Naive thymus-derived CD4-positive, alpha-beta T cell (primary cell): ENCODE measurements around the gene PIP5K1B. TPM values are rescaled to one million over a fixed set of nuclear protein-coding genes. Genes with fewer than 3 reads are reported as not detected.
"Not testable (repeated sequence)": the region's sequence is repeated elsewhere in the genome, so short reads cannot be mapped to it uniquely, and the experiment has no call there.

Experiments used
- ATAC-seq: fragments of 150-1000 bp; cut with Tn5 transposase; 2 replicates; pipeline ENCODE4 v1.10.0; 2021; ENCODE audit warnings: mild to moderate bottlenecking, moderate library complexity
- CTCF ChIA-PET: fragments of 350-600 bp; sonication (Branson Sonifier 250); formaldehyde crosslinking; loops from one replicate; lab custom pipeline; 2021; ENCODE audit warnings: antibody characterized with exemption; lab: Charles Lee
- POLR2A ChIA-PET: fragments of 350-600 bp; sonication (Branson Sonifier 250); formaldehyde crosslinking; loops from one replicate; lab custom pipeline; 2021; ENCODE audit warnings: antibody characterized with exemption, inconsistent platforms; lab: Charles Lee
- DNase-seq, 9 donors: peaks; one replicate each; pipeline versions ENCODE4 v3.0.0 to v3.0.0-alpha.2; 2020 to 2022; ENCODE audit warnings: mixed read lengths in 1 of 9
- H3K27ac ChIP-seq: one replicate; pipeline ENCODE4 v1.7.0; 2013; ENCODE audit warnings: mild to moderate bottlenecking, low read depth, low read length, moderate library complexity
- H3K27me3 ChIP-seq, 2 donors: one replicate each; pipeline ENCODE4 v1.7.0; 2013; ENCODE audit warnings: low read length in 2 of 2, mild to moderate bottlenecking in 2 of 2, moderate library complexity in 2 of 2; ENCODE audit not compliant: control insufficient read depth in 2 of 2, insufficient read depth in 2 of 2
- H3K36me3 ChIP-seq, 3 experiments: 1 replicate in 2 of 3; 2 replicates in 1 of 3; pipeline ENCODE4 v1.7.0; 2013; ENCODE audit warnings: low read length in 3 of 3, mild to moderate bottlenecking in 3 of 3, moderate library complexity in 1 of 3; ENCODE audit not compliant: insufficient read depth in 3 of 3, control insufficient read depth in 2 of 3
- H3K4me1 ChIP-seq, 2 donors: one replicate each; pipeline ENCODE4 v1.7.0; 2013; ENCODE audit warnings: low read length in 2 of 2, mild to moderate bottlenecking in 2 of 2, moderate library complexity in 1 of 2; ENCODE audit not compliant: control insufficient read depth in 2 of 2, insufficient read depth in 2 of 2
- H3K4me3 ChIP-seq: 2 replicates; pipeline ENCODE4 v1.7.0; 2013; ENCODE audit warnings: mild to moderate bottlenecking, low read length
- H3K9me3 ChIP-seq, 3 experiments: 1 replicate in 2 of 3; 2 replicates in 1 of 3; pipeline ENCODE4 v1.7.0; 2013; ENCODE audit warnings: low read length in 3 of 3; ENCODE audit not compliant: control insufficient read depth in 2 of 3
- H3K27ac Mint-ChIP-seq, 9 donors: one replicate each; pipeline ENCODE4 v1.8.0; 2020 to 2022; ENCODE audit warnings: mixed read lengths in 9 of 9, mild to moderate bottlenecking in 8 of 9, moderate library complexity in 5 of 9, inconsistent platforms in 2 of 9
- H3K27me3 Mint-ChIP-seq, 5 donors: one replicate each; pipeline ENCODE4 v1.8.0; 2021 to 2022; ENCODE audit warnings: mixed read lengths in 5 of 5, mild to moderate bottlenecking in 1 of 5
- H3K36me3 Mint-ChIP-seq, 5 donors: one replicate each; pipeline ENCODE4 v1.8.0; 2020 to 2022; ENCODE audit warnings: mixed read lengths in 5 of 5, mild to moderate bottlenecking in 3 of 5, inconsistent platforms in 1 of 5
- H3K4me1 Mint-ChIP-seq, 7 donors: one replicate each; pipeline ENCODE4 v1.8.0; 2020 to 2022; ENCODE audit warnings: mixed read lengths in 7 of 7, mild to moderate bottlenecking in 3 of 7, inconsistent platforms in 1 of 7
- H3K4me3 Mint-ChIP-seq, 10 donors: one replicate each; pipeline ENCODE4 v1.8.0; 2020 to 2022; ENCODE audit warnings: mild to moderate bottlenecking in 10 of 10, mixed read lengths in 10 of 10, moderate library complexity in 6 of 10, inconsistent platforms in 2 of 10
- H3K9me3 Mint-ChIP-seq, 11 donors: one replicate each; pipeline ENCODE4 v1.8.0; 2020 to 2022; ENCODE audit warnings: mixed read lengths in 11 of 11, mild to moderate bottlenecking in 4 of 11, inconsistent platforms in 1 of 11, moderate library complexity in 1 of 11
- intact Hi-C, 2 donors: fragments of 100-400 bp; cut with micrococcal nuclease; formaldehyde crosslinking; loops; one replicate each; pipeline ENCODE4 v1.15.1; 2023
- polyA plus RNA-seq, 2 donors: library from polyadenylated mRNA; unstranded; fragments of 300-500 nt; fragmentation: Illumina TruSeq; gene quantifications; one replicate each; pipeline ENCODE4 v1.2.3, GENCODE V29; 2021
- total RNA-seq, 6 experiments: library from RNA in 5 of 6; stranded (reverse) in 5 of 6; gene quantifications; 1 replicate in 5 of 6; 2 replicates in 1 of 6; pipeline ENCODE4 v1.2.3 and lab custom pipeline; 2021 to 2026

The PIP5K1B gene
- total and polyA plus RNA-seq, 7 experiments from 2014 or later: 0.08 to 4.2 (median 0.54) TPM

DNA sequence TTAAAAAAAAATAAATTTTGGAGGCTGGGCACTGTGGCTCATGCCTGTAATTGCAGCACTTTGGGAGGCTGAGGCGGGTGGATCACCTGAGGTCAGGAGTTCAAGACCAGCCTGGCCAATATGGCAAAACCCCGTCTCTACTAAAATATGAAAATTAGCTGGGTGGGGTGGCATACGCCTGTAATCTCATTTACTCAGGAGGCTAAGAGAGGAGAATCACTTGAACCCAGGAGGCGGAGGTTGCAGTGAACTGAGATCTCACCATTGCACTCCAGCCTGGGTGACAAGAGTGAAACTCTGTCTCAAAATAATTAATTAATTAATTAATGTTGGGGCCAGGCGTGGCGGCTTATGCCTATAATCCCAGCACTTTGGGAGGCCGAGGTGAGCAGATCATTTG is 281.9 kb downstream of the PIP5K1B start:
- H3K4me1 ChIP-seq, H3K4me3 Mint-ChIP-seq, ATAC-seq, H3K36me3 ChIP-seq, H3K4me3 ChIP-seq, POLR2A ChIA-PET, H3K27ac ChIP-seq, H3K27ac Mint-ChIP-seq, H3K9me3 ChIP-seq, CTCF ChIA-PET, H3K27me3 Mint-ChIP-seq, DNase-seq, H3K27me3 ChIP-seq, H3K36me3 Mint-ChIP-seq, intact Hi-C loops, H3K9me3 Mint-ChIP-seq: not testable (repeated sequence)
- H3K4me1 Mint-ChIP-seq: peaks cover 0 to 15% (median 1%) of the 10 kb centered on the region in 7 donors

GRCh38 chr9:68991457-68991856 is 286.4 kb downstream of the PIP5K1B start:
- Histone ChIP-seq H3K36me3 (no peaks in the 10 kb centered on the region), H3K9me3 (no peaks in the 10 kb centered on the region), H3K4me1 (peaks cover 0 to 6% of the 10 kb centered on the region in 2 donors), H3K27me3 (no peaks in the 10 kb centered on the region), H3K4me3 (no peak overlapping the region), H3K27ac (no peak overlapping the region)
- H3K4me1 Mint-ChIP-seq: peaks cover 0 to 10% (median 9%) of the 10 kb centered on the region in 7 donors
- CTCF ChIA-PET: no interaction called here
- no peaks in the 10 kb centered on the region for H3K27me3 Mint-ChIP-seq
- H3K4me3 Mint-ChIP-seq: no peak overlapping the region
- ATAC-seq (no peak), DNase-seq (no peak)
- no peaks in the 10 kb centered on the region for H3K9me3 Mint-ChIP-seq
- intact Hi-C loops: no loop called here
- peaks cover 0 to 3% (median 0%) of the 10 kb centered on the region in 5 donors for H3K36me3 Mint-ChIP-seq
- H3K27ac Mint-ChIP-seq: no peak overlapping the region
- POLR2A ChIA-PET: no interaction called here

DNA sequence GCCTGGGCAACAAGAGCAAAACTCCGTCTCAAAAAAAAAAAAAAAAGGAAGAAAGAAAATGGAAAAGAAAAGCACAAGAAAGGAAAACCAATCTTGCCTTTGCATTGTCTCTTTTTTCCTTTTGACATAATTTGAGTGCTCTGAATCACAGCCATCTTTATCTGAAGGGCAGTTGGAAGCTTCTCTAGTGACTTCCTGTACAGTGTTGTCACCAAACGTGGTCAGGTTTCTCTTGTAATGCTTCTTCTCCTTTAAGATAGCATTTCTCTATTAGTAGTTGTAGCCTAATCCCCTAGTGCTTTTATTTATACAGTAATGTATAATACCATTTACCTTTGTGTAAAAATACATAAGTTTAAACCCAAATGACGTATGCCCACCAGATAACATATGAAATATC is 290.7 kb downstream of the PIP5K1B start:
- peak overlapping the region; percentile 2 for H3K4me3 ChIP-seq
- DNase-seq (no peak), ATAC-seq (no peak)
- POLR2A ChIA-PET: interaction anchor here (1.6 kb wide), 1 partner anchor 216 kb away, joined by 7 read pairs; a partner anchor contains a TSS
- H3K27me3 Mint-ChIP-seq: no peaks in the 10 kb centered on the region
- H3K4me1 Mint-ChIP-seq: peaks cover 14 to 41% (median 30%) of the 10 kb centered on the region in 7 donors
- H3K36me3 Mint-ChIP-seq: peaks cover 0 to 3% (median 0%) of the 10 kb centered on the region in 5 donors
- no peak overlapping the region for H3K27ac ChIP-seq
- intact Hi-C loops: loop anchor here (5.0 kb wide), 1 partner anchor 98 kb away; no protein-coding TSS in a partner anchor
- no peaks in the 10 kb centered on the region for H3K36me3 ChIP-seq
- H3K4me3 Mint-ChIP-seq: peak overlapping the region in 5 of 10 donors; percentile 40 to 86 (median 73)
- H3K9me3 Mint-ChIP-seq: no peaks in the 10 kb centered on the region
- H3K27ac Mint-ChIP-seq: peak overlapping the region in 8 of 9 donors; percentile 45 to 94 (median 80)
- H3K4me1 ChIP-seq: peaks cover 0 to 15% of the 10 kb centered on the region in 2 donors
- H3K27me3 ChIP-seq: no peaks in the 10 kb centered on the region
- no peaks in the 10 kb centered on the region for H3K9me3 ChIP-seq
- CTCF ChIA-PET: interaction anchor here (1.4 to 4.6 kb wide), 3 partner anchors 14 to 46 kb away, joined by 5 to 29 read pairs (median 5); no protein-coding TSS in a partner anchor

GRCh38 chr9:68996462-68996861 is 291.4 kb downstream of the PIP5K1B start:
- CTCF ChIA-PET: interaction anchor here (1.3 to 4.6 kb wide), 5 partner anchors 15 to 413 kb away, joined by 5 to 29 read pairs (median 5); no protein-coding TSS in a partner anchor
- Histone ChIP-seq H3K36me3 (no peaks in the 10 kb centered on the region), H3K27me3 (no peaks in the 10 kb centered on the region), H3K27ac (peak overlapping the region; percentile 43), H3K4me3 (peak overlapping the region; percentile 2), H3K9me3 (no peaks in the 10 kb centered on the region), H3K4me1 (peaks cover 0 to 15% of the 10 kb centered on the region in 2 donors)
- Mint-ChIP-seq H3K27me3 (peaks cover 0 to 2% (median 0%) of the 10 kb centered on the region in 5 donors), H3K9me3 (no peaks in the 10 kb centered on the region), H3K4me3 (peak overlapping the region; percentile 26 to 86 (median 70)), H3K36me3 (peaks cover 0 to 3% (median 0%) of the 10 kb centered on the region in 5 donors), H3K4me1 (peaks cover 14 to 41% (median 30%) of the 10 kb centered on the region in 7 donors), H3K27ac (peak overlapping the region; percentile 70 to 94 (median 82))
- intact Hi-C loops: loop anchor here (5.0 kb wide), 1 partner anchor 99 kb away; no protein-coding TSS in a partner anchor
- DNase-seq (peak in 5 of 9 donors; percentile 17 to 28 (median 21)), ATAC-seq (no peak)
- POLR2A ChIA-PET: interaction anchor here (0.6 to 1.6 kb wide), 4 partner anchors 28 to 217 kb away, joined by 3 to 7 read pairs (median 4); a partner anchor contains a TSS

- Mint-ChIP-seq H3K36me3 (peaks cover 0 to 3% (median 0%) of the 10 kb centered on the region in 5 donors), H3K4me1 (peaks cover 14 to 41% (median 30%) of the 10 kb centered on the region in 7 donors), H3K9me3 (no peaks in the 10 kb centered on the region), H3K27ac (peak overlapping the region in 4 of 9 donors; percentile 36 to 88 (median 78)), H3K4me3 (peak overlapping the region in 1 of 10 donors; percentile 78), H3K27me3 (peaks cover 0 to 2% (median 0%) of the 10 kb centered on the region in 5 donors)
- no peaks in the 10 kb centered on the region for H3K27me3 ChIP-seq
- DNase-seq: no peak
- H3K36me3 ChIP-seq: no peaks in the 10 kb centered on the region
- ATAC-seq: no peak
- ChIA-PET CTCF (interaction anchor here (0.6 to 4.6 kb wide), 8 partner anchors 11 to 414 kb away, joined by 3 to 29 read pairs (median 4); no protein-coding TSS in a partner anchor), POLR2A (interaction anchor here (1.3 kb wide), 1 partner anchor 22 kb away, joined by 3 read pairs; no protein-coding TSS in a partner anchor)
- intact Hi-C loops: loop anchor here (2.0 to 5.0 kb wide), 3 partner anchors 49 to 293 kb away; partner anchors contain the start of gene PIP5K1B (in 2 of the 2)
- H3K4me1 ChIP-seq: peaks cover 0 to 15% of the 10 kb centered on the region in 2 donors
- no peaks in the 10 kb centered on the region for H3K9me3 ChIP-seq
- H3K27ac ChIP-seq: no peak overlapping the region
- H3K4me3 ChIP-seq: no peak overlapping the region
Observed at GRCh38 chr9:68997666-68998065, 292.6 kb downstream of the PIP5K1B start.

DNA sequence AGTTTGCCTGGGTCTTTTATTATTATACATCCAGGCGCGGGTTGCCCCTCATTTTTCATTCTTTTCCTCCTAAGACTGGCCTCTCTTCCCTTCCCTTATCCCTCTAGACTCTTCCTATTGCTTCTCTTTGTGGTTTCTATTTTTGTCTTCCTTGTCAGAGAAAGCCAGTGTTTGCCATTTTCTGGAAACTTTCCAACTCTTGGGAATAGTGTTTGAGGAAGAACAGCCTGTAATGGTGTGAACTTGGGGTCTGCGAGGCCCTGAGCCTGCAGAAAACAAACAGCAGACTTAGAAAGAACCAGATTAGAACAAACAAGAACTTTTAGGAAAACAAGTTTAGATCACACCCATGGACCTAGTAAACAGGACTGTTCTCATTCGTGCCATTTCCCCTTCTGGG is 293.3 kb downstream of the PIP5K1B start:
- ChIA-PET CTCF (interaction anchor here (0.7 to 4.6 kb wide), 6 partner anchors 10 to 415 kb away, joined by 3 to 29 read pairs (median 4); no protein-coding TSS in a partner anchor), POLR2A (no interaction called here)
- no peak for ATAC-seq
- Histone ChIP-seq H3K4me3 (no peak overlapping the region), H3K27me3 (no peaks in the 10 kb centered on the region), H3K9me3 (no peaks in the 10 kb centered on the region), H3K4me1 (peaks cover 0 to 15% of the 10 kb centered on the region in 2 donors), H3K36me3 (no peaks in the 10 kb centered on the region), H3K27ac (no peak overlapping the region)
- H3K27me3 Mint-ChIP-seq: peaks cover 0 to 7% (median 0%) of the 10 kb centered on the region in 5 donors
- no peak overlapping the region for H3K4me3 Mint-ChIP-seq
- no peaks in the 10 kb centered on the region for H3K36me3 Mint-ChIP-seq
- H3K4me1 Mint-ChIP-seq: peaks cover 14 to 41% (median 30%) of the 10 kb centered on the region in 7 donors
- H3K27ac Mint-ChIP-seq: peak overlapping the region in 7 of 9 donors; percentile 24 to 88 (median 69)
- intact Hi-C loops: loop anchor here (2.0 to 5.0 kb wide), 3 partner anchors 50 to 294 kb away; partner anchors contain the start of gene PIP5K1B (in 2 of the 2)
- no peak for DNase-seq
- no peaks in the 10 kb centered on the region for H3K9me3 Mint-ChIP-seq
